ENCODE measurements around the gene EPB41.

GRCh38 chr1:29114654-29115053 is 200.3 kb downstream of the EPB41 start:
- TF ChIP-seq EZH2phosphoT487 (IDR thresholded peaks at IDR 0.05; ENCODE audit: borderline replicate concordance, low read depth) = no peak
- TF ChIP-seq POLR2AphosphoS5 (IDR thresholded peaks at IDR 0.05; ENCODE audit: low read depth, low read length) = no peak

All from SK-N-SH (cell line).